22Rv1 (cell line): ENCODE measurements around the gene PTS.

ENCODE experiments used
- CTCF ChIP-seq: fragments of 450-650 bp; IDR thresholded peaks from 2 replicates; pipeline ENCODE4 v1.5.1; 2017; ENCODE audit warnings: mild to moderate bottlenecking
- ZFX ChIP-seq: fragments of 450-650 bp; IDR thresholded peaks from 2 replicates; pipeline ENCODE4 v1.6.1; 2017; ENCODE audit warnings: antibody characterized with exemption, borderline replicate concordance

- TF ChIP-seq CTCF, result no peak
- no peak for TF ChIP-seq ZFX
Measured at GRCh38 chr11:112182867-112183266, 43.4 kb upstream of the PTS start.
